ENCODE results near the gene CCNG2.
A peak's percentile ranks its signal among the peaks of the same experiment; 100 is the strongest.

The CCNG2 gene

GRCh38 chr4:77179519-77179918, 22.5 kb downstream of the CCNG2 start:
- no peak for DNase-seq

GRCh38 chr4:77181720-77182119, 24.7 kb downstream of the CCNG2 start:
- no peak for DNase-seq

GRCh38 chr4:77183777-77184420, 26.9 kb downstream of the CCNG2 start:
- no peak for DNase-seq

GRCh38 chr4:77184974-77185373, 28.0 kb downstream of the CCNG2 start:
- DNase-seq, result no peak

GRCh38 chr4:77185686-77186085, 28.7 kb downstream of the CCNG2 start:
- DNase-seq, result no peak

- DNase-seq, result no peak
Observed at GRCh38 chr4:77187322-77187721, 30.3 kb downstream of the CCNG2 start.

GRCh38 chr4:77188498-77189220, 31.7 kb downstream of the CCNG2 start:
- no peak for DNase-seq

- DNase-seq, result no peak
Observed at GRCh38 chr4:77189412-77189811, 32.4 kb downstream of the CCNG2 start.

GRCh38 chr4:77190053-77190452, 33.0 kb downstream of the CCNG2 start:
- no peak for DNase-seq

- no peak for DNase-seq
Observed at GRCh38 chr4:77193046-77193445, 36.0 kb downstream of the CCNG2 start.

- DNase-seq, result peak; percentile 57 to 64
Observed at GRCh38 chr4:77193511-77194102, 36.6 kb downstream of the CCNG2 start.

- DNase-seq, result no peak
Observed at GRCh38 chr4:77194366-77194765, 37.4 kb downstream of the CCNG2 start.

GRCh38 chr4:77194989-77195388, 38.0 kb downstream of the CCNG2 start:
- no peak for DNase-seq

GRCh38 chr4:77196866-77197265, 39.9 kb downstream of the CCNG2 start:
- no peak for DNase-seq

- no peak for DNase-seq
Observed at GRCh38 chr4:77197361-77197760, 40.4 kb downstream of the CCNG2 start.

- DNase-seq, result no peak
Observed at GRCh38 chr4:77197831-77198230, 40.8 kb downstream of the CCNG2 start.

- no peak for DNase-seq
Observed at GRCh38 chr4:77199276-77199675, 42.3 kb downstream of the CCNG2 start.

GRCh38 chr4:77199701-77200100, 42.7 kb downstream of the CCNG2 start:
- no peak for DNase-seq

- no peak for DNase-seq
Observed at GRCh38 chr4:77201343-77201742, 44.3 kb downstream of the CCNG2 start.

GRCh38 chr4:77201857-77202256, 44.9 kb downstream of the CCNG2 start:
- DNase-seq, result no peak

GRCh38 chr4:77202491-77202890, 45.5 kb downstream of the CCNG2 start:
- DNase-seq, result no peak

- peak; percentile 60 to 64 for DNase-seq
Observed at GRCh38 chr4:77203380-77204197, 46.6 kb downstream of the CCNG2 start.

GRCh38 chr4:77204621-77205020, 47.6 kb downstream of the CCNG2 start:
- DNase-seq, result no peak

Data from stimulated activated CD4-positive, alpha-beta T cell treated with anti-CD3 and anti-CD28 coated beads, Interleukin-2, amount 100 ng/mL, for 48 hours (primary cell).